ENCODE data around the gene BMI1.
A peak's percentile ranks its signal among the peaks of the same experiment; 100 is the strongest.
"Not testable (repeated sequence)": the region's sequence is repeated elsewhere in the genome, so short reads cannot be mapped to it uniquely, and the experiment has no call there.

The BMI1 gene

DNA sequence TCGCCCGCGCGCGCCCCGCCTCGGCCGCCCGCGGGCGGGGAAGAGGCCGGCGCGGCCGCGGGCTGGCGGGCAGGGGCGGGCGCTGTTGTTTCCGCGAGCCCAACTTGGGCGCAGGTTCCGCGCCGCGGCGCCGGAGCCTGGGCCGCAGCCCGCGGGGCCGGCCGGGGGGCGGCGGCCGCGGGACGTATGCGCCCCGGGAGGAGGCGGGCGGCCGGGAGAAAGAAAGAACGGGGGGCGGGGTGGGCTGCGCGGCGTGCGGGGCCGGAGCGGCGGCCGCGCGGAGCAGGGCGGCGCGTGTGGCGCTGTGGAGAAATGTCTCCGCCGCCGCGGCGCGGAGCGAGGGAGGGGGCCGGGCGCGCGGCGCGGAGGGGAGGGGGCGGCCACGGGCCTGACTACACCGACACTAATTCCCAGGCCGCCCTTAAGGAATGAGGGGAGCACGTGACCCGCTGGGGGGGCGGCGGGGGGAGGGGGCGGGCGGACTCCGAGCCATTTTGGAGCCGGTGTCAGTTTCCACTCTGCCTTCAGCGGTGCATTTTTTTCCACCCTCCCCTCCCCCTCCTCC, at the start of gene BMI1:
Gene BMI1, plus strand, starts transcription at position 509 of the 565 bp plus-strand sequence. CDS start 5,351 bp downstream, outside the sequence.
- no peak for DNase-seq (ENCODE audit: low read depth)

GRCh38 chr10:22271786-22272185, 49.1 kb upstream of the BMI1 start:
- DNase-seq (ENCODE audit: low read depth) = no peak

GRCh38 chr10:22278441-22278782, 42.5 kb upstream of the BMI1 start:
- no peak for DNase-seq (ENCODE audit: low read depth)

DNA sequence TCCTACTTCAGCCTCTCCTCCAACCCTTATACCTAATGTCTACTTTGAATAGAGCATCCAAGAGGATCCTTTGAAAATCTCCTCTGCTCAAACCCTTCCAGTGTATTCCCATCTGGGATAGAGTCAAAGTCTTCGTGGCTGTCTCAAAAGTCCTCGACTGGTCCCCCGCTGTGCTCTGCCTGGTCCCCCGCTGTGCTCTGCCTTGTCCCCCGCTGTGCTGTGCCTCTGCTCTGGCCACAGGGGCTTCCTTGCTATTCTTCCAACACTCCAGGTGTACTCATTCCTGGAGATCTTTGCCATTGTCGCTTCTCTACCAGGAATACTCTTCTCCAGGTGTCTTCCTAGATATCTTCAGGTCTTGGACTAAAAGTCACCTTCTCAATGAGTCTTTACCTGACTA, 40.8 kb upstream of the BMI1 start:
- DNase-seq (ENCODE audit: low read depth) = no peak

- no peak for DNase-seq (ENCODE audit: low read depth)
These were observed 35.8 kb upstream of the BMI1 start for GRCh38 chr10:22285130-22285529.

DNA sequence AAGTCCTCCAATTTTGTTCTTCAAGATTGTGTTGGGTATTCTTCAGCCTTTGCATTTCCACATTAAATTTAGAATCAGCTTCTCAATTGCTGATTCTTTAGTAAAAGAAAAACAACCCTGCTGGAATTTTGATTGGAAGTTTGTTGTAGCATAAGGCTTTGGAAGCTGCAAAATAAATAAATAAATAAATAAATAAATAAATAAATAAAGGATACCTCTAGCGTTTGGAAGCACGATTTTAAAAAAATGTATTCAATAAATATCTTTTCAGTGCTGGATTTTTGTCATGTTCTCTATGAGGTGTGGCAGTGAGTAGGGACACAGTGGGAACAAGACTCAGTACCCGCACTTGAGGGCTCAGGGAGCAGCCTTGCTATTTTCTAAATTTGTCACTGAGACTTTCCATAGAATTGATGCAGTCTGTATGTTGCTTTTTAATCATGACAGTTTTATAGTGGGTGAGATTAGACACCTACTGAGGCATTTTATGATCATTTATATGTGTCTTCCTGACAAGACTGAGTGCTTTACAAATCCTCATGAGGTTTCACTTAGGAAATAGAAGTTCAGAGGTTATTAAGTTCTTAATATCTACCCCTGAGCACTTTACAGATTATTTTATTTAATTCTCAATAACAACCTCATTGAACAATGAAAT, 27.0 kb upstream of the BMI1 start:
- DNase-seq (ENCODE audit: low read depth) = no peak

GRCh38 chr10:22294694-22295093, 26.2 kb upstream of the BMI1 start:
- DNase-seq (ENCODE audit: low read depth) = no peak

DNA sequence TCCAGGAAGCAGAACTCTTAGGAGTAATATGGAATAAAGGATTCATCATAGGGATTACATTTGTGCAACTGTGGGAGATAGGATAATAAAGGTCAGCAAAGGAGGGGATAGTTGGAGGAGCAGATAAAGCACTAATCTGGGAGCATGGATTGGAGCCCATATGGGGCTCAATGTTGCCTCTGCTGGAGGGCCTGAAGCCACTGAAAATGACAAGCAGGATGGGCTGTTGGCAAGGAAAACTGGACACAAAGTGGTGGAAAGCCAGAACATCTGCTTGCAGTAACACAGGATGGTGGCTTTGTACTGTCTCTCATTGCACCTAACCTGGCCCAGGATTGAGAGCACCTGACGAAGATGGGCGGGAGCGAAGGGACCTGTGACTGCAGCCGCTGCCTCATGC, 19.7 kb upstream of the BMI1 start:
- no peak for DNase-seq (ENCODE audit: low read depth)

DNA sequence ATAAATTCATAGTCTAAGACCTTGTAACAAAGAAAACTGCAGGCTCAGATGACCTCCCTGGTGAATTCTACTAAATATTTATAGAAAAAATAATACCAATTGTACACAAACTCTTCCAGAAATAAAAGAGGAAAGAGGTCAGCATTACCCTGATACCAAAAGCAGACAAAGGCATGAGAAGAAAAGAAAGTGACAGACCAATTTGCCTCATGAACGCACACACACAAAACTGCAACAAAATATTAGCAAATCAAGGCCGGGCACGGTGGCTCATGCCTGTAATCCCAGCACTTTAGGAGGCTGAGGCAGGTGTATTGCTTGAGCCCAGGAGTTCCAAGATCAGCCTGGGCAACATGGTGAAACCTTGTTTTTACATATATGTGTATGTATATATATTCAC, 17.4 kb upstream of the BMI1 start:
- DNase-seq (ENCODE audit: low read depth) = no peak

- DNase-seq (ENCODE audit: low read depth) = no peak
These were observed 15.2 kb upstream of the BMI1 start for GRCh38 chr10:22305721-22306120.

DNA sequence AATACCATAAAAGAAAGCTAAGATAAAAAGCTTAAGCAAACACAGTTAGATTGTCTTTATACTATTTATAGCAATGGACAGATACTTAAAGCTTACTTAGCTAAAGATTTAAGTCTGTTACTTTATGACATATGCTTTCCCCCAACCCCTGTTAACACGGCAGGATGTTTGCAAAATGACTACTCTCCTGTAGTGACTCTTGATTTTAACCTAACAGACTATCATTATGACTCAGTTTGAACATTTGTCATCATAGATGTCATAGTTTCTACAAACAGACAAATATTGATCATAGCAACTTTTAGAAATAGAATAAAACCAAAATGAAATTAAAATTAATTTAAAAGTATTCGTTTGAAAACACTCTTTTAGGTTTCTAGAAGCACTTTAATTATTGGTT, 12.5 kb upstream of the BMI1 start:
- no peak for DNase-seq (ENCODE audit: low read depth)

DNA sequence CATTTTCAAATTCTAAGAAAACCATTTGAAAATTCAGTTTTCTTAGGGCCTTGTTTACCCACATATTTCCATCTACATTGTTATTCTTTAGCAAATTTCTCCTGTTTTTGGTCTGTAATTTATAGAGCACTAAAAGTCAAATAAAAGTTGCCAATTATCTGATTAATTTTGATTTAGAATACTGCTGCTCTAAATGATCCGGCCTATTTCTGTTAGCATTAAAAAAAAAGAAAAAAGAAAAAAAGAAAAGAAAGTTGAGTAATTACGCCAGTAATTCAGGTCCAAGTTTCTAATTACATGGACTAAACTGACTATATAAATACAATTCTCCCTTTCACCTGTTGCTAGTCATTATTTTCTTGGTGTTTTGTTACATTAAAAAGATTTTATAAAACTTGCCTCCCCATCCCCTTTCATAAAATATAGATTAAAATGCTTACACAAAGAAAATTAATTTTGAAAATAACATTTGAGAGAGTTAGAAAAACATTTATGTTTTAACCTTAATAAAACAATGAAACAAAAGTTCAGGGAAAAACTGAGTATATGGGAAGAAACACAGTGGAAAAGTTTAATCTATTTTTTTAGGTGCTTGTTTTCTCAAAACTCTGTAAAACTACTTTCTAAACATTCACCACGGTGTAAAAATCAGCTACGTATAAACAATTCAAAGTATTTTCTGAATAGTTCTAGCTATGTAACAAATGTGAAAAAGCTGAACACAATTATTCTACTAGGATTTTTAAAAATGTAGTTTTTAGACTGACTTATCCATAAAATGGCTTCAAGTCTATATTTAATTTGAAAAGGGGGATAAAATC, 11.5 kb upstream of the BMI1 start:
- DNase-seq (ENCODE audit: low read depth) = no peak

DNA sequence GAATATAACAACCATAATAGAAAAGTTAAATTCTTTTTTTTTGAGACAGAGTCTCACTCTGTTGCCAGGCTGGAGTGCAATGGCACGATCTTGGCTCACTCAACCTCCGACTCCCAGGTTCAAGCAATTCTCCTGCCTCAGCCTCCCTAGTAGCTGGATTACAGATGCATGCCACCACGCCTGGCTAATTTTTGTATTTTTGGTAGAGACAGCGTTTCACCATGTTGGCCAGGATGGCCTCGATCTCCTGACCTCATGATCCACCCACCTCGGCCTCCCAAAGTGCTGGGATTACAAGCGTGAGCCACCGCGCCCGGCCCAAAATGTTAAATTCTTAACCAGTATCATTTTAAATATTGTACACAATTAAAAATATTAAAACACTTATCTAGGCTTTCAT, 10.9 kb upstream of the BMI1 start:
- DNase-seq (ENCODE audit: low read depth) = not testable (repeated sequence)

DNA sequence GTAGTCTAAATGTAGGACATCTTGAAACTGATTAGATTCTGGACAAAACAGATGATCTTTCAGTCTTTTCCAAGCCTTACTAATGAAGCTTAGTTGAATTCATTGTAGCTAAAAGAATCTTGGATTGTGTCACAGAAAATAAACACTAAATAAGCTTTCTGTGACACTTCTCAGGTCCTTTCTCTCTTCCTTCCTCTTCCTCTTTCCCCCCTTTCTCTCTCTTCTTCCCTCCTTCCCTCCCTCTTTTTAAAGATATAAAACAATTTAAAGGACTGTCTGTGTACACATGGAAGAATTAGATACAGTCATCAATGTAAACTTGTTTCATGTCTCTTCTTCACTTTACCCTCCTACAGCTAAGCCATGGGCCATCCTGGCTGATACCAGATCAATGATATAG, 10.0 kb upstream of the BMI1 start:
- no peak for DNase-seq (ENCODE audit: low read depth)

DNA sequence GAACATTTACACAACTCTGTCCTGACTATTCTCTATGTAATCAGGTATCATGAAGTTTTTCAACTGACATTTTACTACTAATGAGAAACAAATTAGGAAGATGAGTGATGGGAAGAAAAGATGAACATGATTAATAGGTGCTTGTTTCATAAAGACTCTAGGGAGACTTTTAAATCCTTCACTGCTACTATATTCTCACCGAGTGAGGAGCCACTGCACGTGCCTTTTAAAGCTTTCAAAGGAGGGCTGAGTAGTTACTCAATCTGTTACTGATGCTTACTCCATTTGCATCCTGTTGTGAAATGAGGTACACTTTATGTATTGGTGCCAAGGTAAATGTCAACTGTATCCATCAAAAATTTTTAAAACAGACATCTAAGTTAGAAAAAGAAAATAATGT, 6.0 kb upstream of the BMI1 start:
- DNase-seq (ENCODE audit: low read depth) = no peak

DNA sequence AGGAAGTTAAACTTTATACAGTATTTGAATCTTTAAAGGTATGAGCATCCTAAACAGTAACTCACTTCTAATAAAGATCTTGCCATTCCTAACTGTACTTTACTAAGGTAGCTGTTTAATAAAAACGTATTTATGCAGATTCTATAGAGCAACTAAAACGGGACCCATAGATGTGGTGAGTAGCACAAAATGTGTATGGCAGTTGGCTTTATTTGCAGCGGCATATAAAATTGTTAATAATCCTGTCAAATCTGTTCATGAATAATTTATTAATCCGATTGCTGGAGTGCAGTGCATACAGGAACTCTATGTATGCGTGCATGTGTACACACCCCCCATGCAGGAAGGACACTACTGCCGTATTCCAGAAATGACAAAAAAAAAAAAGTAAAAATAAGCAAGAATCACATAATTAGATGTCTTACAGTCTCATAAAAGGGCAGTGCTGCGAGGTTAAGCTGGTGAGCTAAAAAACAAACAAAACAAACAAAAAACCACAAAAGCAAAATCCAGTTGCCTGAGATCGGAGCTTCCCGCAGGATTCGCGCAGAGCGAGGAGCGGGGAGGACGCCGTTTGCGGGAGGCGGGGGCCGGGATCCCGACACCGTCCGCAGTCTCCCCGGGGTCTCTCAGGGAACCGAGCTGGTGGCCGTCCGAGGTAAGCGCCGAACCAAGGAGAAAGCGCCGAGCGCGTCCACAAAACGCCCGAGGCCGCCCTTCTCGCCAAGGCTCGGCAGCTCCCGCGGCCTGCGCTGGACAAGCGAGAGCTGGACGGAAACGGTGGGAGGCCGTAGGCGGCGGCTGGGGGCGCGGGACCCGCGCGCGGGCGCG, 5.2 kb upstream of the BMI1 start:
- DNase-seq (ENCODE audit: low read depth) = no peak

DNA sequence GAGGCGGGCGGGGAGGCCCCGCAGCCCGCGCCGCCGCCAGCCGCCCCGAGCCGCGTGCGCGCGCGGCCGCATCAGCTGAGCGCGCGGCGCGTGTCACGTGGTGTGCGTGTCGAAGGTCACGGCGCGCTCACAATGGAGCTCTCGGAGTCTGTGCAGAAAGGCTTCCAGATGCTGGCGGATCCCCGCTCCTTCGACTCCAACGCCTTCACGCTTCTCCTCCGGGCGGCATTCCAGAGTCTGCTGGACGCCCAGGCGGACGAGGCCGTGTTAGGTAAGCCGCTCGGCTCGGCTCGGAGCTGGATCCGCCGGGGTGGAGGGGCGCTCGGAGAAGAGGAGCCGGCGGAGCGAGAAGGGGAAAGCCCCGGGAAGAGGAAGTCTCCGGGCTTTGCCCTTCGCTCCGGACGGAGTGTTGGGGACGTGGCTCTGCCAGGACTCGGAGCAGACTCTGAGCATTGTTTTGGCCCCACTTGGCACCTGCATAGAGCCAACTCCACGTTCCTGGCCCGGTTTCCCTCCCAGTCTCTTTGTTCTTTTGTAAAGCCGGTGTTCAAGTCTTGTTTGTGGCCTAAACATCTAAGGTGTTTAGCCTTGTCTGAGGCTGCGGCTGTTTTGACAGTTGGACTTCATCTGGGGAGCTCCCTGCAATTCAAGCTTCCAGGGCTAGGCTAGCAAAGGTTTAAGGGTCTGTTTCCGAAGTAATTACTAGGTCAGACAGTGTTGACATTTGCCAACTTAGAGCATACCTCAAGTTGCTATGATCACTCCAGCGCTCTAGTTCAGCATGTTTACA, 4.4 kb upstream of the BMI1 start, which contains the start of gene COMMD3:
Gene COMMD3, plus strand, starts transcription at position 103 of the 790 bp plus-strand sequence. Its CDS starts 30 bp downstream, at position 133.
- DNase-seq (ENCODE audit: low read depth) = peak; percentile 62

GRCh38 chr10:22317076-22317370, 3.9 kb upstream of the BMI1 start:
- no peak for DNase-seq (ENCODE audit: low read depth)

DNA sequence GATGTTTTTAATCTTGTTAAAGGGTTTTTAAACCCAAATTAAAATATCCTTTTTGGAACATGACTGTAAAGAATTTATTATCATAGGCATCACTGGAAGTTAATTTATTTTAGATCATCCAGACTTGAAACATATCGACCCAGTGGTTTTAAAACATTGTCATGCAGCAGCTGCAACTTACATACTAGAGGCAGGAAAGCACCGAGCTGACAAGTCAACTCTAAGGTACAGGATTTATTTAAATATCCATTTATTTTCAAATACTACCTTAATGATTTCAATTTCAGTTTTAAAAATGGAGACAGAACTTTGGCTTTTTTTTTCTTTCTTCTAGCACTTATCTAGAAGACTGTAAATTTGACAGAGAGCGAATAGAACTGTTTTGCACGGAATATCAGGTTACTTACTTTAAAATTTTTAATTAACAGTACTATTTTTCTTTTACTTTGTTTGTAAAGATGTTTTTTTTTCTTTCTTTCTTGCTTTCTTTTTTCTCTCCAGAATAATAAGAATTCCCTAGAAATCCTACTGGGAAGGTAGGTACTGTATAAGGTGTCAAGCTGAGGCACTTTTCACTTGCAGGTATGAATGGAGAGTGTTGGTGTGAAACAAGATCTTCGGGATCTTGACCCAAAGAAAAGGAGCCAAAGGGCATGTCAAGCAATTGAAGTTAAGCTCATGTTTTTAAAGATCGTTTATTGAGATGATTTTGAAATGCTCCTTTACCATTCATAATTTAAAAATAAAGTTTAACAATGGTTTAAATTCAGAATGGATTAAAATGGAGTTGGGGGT, 2.9 kb upstream of the BMI1 start:
- DNase-seq (ENCODE audit: low read depth) = no peak

GRCh38 chr10:22318772-22319171, 2.1 kb upstream of the BMI1 start:
- DNase-seq (ENCODE audit: low read depth) = no peak

- DNase-seq (ENCODE audit: low read depth) = no peak
These were observed 1.3 kb upstream of the BMI1 start for GRCh38 chr10:22319547-22319979.

All from stimulated activated CD8-positive, alpha-beta memory T cell treated with anti-CD3 and anti-CD28 coated beads, Interleukin-12 subunit alpha, Interleukin-12 subunit beta, amount 100 ng/mL, for 1 hour (primary cell).